Neuron (in vitro differentiated cells): ENCODE results near the gene DCAKD.
A peak's percentile ranks its signal among the peaks of the same experiment; 100 is the strongest.

Source experiments
- H2AFZ ChIP-seq: one replicate; pipeline ENCODE4 v1.6.1; 2013; ENCODE audit warnings: low read depth, mild to moderate bottlenecking, inconsistent platforms, low read length, moderate library complexity
- H3K27me3 ChIP-seq: one replicate; pipeline ENCODE4 v1.6.1; 2013; ENCODE audit warnings: low read length; ENCODE audit not compliant: insufficient read depth
- H3K36me3 ChIP-seq: one replicate; pipeline ENCODE4 v1.6.1; 2013; ENCODE audit warnings: low read length; ENCODE audit not compliant: insufficient read depth
- H3K4me1 ChIP-seq: one replicate; pipeline ENCODE4 v1.6.1; 2013; ENCODE audit warnings: low read length; ENCODE audit not compliant: insufficient read depth
- H3K4me3 ChIP-seq: 2 replicates; pipeline ENCODE4 v1.5.1; 2013; ENCODE audit warnings: mild to moderate bottlenecking, low read length, moderate library complexity
- H3K9me3 ChIP-seq: one replicate; pipeline ENCODE4 v1.6.1; 2013; ENCODE audit warnings: low read length

Gene DCAKD

DNA sequence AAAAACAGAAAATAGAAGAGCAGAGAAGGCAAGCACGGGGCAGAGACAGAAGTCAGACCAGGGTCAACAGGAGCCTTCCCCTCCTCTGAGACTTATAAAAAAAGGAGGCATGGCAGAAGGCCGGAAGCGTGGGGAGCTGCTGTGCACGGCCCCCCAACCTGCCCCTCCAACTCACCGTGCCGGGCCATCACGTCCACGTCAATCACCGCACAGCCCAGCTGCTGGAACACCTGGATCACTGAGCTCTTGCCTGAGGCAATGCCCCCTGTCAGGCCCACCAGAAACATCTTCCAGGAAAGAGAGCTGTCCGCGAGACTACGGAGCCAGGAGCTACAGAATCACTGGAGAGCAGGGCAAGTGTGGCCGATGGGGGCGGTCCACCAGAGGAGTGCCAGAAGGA is 16.8 kb downstream of the DCAKD start:
- no peak overlapping the region for H3K4me3 ChIP-seq
- H3K9me3 ChIP-seq: no peaks in the 10 kb centered on the region
- no peak overlapping the region for H2AFZ ChIP-seq
- H3K27me3 ChIP-seq: no peaks in the 10 kb centered on the region
- H3K36me3 ChIP-seq: peaks cover 55% of the 10 kb centered on the region
- peaks cover 4% of the 10 kb centered on the region for H3K4me1 ChIP-seq

DNA sequence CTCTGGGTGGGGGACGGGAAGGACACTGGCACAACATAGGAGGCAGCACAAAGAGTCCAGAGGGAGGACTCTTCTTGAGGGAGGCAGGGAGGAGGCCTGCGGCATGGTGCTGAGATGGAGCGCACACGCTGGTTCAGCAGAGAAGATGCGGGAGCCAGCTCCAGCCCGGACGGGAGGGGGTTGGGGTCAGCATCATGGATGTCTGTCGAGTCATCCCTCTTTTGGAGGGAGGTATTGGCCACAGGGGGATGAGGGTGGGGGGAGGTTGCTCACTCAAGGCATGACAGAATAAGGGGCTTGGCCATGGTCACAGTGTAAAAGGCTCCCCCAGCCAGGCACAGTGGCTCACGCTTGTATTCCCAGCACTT is 19.3 kb downstream of the DCAKD start:
- no peak overlapping the region for H2AFZ ChIP-seq
- H3K27me3 ChIP-seq: no peaks in the 10 kb centered on the region
- H3K4me3 ChIP-seq: no peak overlapping the region
- peaks cover 4% of the 10 kb centered on the region for H3K4me1 ChIP-seq
- H3K9me3 ChIP-seq: no peaks in the 10 kb centered on the region
- peaks cover 61% of the 10 kb centered on the region for H3K36me3 ChIP-seq

DNA sequence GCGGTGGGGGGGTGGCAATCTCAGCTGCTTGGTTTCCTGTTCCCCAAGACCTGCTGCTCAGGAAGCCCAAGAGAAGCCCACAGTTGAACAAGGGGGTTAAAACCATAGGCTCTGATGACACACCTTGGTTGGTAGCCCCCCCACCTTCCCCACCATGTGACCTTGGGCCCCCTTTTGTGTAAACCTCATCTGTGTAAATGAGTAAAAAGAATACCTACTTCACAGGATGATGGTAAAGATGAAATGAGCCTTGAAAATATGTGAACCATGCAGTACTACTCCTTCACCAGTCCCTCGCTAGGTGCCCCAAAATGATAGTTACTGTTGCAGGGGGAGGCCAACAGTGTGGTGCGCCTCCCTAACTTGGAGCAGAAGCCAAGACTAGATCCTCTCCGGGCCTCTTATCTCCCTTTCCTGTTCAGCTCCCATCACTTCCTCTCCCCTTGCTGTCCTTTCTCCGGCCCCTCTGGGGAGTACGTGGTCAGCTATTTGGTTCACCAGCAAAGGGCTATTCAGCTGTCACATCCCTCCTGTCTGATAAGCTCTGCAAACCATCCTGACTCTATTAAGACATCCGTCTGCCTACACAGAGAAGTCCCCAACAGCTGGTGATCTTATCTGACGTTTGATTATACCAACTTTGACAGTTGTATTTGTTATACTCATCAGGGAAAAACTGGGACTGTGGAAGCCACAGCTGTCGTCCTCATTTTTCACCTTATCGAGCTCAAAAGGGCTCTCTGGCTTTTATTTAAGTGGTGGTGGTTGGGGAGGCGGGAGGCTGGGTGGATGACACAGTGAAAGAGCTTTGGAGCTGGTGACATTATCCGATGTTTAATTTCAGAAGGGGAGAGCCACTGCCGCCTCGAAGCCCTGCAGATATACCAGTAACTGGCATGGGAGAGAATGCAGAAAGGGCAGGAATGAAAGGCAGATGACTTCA is 19.9 kb downstream of the DCAKD start:
- Histone ChIP-seq H2AFZ (no peak overlapping the region), H3K9me3 (no peaks in the 10 kb centered on the region), H3K4me1 (peaks cover 4% of the 10 kb centered on the region), H3K27me3 (no peaks in the 10 kb centered on the region), H3K4me3 (no peak overlapping the region), H3K36me3 (peaks cover 66% of the 10 kb centered on the region)

DNA sequence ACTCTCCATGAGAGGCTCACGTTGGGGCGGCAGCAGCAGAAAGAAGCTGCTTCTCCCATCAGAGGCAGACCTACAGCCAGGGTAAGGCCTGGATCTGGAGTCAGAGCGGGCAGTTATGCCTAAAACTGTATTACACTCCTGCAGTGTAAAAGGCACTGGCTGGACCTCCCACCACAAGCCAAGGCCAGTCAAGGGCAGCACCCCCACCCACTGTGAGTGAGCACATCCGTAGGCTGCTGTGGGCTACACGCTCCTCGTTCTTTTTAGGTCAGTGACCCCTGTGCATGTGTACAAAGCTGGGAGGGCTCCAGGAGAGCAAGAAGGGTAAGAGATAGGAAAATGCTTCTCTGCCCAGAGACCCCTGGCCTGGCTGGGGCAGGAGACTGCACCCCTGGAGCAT is 20.7 kb downstream of the DCAKD start:
- peaks cover 64% of the 10 kb centered on the region for H3K36me3 ChIP-seq
- peaks cover 4% of the 10 kb centered on the region for H3K4me1 ChIP-seq
- no peaks in the 10 kb centered on the region for H3K27me3 ChIP-seq
- H3K9me3 ChIP-seq: no peaks in the 10 kb centered on the region
- no peak overlapping the region for H3K4me3 ChIP-seq
- H2AFZ ChIP-seq: no peak overlapping the region

DNA sequence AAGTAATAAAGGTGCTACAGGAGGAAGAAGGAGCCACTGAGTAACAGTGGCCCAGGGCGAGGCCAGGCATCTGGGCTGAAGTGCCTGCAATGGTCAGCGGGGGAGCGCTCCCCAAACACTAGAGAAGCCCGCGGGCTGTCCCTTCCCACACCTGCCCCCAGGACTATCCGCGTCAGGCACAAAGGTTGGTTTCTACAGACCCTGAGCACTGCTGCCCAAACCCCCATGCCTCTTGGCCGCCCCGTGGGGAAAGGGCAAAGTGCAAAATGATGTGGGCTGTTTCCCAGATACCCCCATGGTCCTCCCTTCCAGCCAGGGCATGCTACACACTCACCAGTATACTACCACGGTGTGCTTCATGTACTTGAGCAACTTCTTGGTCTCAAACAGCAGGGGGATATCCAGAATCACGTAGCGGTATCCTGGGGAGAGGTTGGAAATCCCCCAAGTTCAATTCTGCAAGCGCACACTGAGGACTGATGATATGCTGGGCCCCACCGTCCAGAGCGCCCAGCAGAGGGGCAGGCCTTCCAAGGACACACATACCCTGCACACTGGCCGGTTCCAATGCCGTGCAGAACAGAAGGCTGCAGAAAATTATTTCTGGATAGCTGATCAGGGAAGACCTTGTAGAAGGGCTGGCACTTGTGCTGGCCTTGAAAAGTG is 21.5 kb downstream of the DCAKD start:
- H3K36me3 ChIP-seq: peaks cover 67% of the 10 kb centered on the region
- H3K9me3 ChIP-seq: no peaks in the 10 kb centered on the region
- H3K4me3 ChIP-seq: no peak overlapping the region
- H2AFZ ChIP-seq: no peak overlapping the region
- peaks cover 4% of the 10 kb centered on the region for H3K4me1 ChIP-seq
- no peaks in the 10 kb centered on the region for H3K27me3 ChIP-seq

DNA sequence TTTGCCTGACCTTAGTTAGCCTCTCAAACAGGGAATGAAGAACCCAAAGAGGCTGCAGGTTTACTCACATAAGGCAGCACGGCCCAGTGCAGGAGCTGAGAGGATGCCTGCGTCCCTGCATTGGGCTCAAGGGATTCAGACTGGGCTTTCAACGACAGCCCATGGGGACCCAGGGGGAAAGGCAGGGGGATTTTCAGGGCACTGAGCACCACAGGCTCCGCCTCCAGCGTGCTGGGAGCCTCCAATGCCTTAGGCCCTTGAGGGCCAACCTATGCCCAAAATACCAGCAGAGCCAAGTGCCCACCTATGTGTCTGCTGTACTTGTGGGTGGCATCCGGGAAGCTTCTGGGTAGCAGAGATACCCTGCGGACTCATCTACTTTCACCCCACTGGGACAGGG is 22.3 kb downstream of the DCAKD start:
- H3K36me3 ChIP-seq: peaks cover 66% of the 10 kb centered on the region
- H3K4me1 ChIP-seq: peaks cover 4% of the 10 kb centered on the region
- H3K4me3 ChIP-seq: no peak overlapping the region
- no peaks in the 10 kb centered on the region for H3K9me3 ChIP-seq
- no peaks in the 10 kb centered on the region for H3K27me3 ChIP-seq
- H2AFZ ChIP-seq: no peak overlapping the region

DNA sequence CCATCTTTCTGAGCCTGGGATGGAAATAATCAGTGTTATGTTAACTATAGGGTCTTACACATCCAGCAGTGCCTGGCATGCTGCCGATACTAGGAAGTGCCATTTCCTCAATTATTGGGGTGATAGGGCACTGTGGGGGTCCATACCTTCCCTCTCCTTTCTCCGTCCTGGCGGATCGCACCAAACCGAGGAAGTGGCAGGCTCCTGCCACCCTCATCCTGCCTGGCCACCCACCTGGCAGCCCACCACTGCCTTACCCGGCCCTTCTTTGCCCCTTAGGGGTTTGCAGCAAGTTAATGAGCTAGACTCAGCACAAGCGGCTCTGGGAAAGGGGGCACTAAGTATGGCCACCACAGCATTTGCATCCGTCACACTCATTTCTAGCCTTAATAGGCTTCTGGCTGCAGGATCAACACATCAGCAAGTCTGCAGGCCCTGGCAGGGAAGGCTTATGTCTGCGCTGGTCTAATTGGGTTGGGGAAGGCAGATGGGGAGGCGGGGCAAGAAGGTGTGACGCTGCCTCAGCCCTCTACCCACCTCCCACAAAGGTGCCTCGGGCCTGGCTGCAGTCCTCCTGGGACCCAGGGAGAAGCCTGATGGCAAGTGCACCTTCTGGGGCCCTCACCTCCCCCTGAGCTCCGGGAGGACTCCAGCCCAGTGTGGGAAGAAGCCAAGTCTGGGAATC is 28.6 kb downstream of the DCAKD start:
- peaks cover 27% of the 10 kb centered on the region for H3K36me3 ChIP-seq
- no peak overlapping the region for H3K4me3 ChIP-seq
- H3K4me1 ChIP-seq: peaks cover 9% of the 10 kb centered on the region
- H3K27me3 ChIP-seq: no peaks in the 10 kb centered on the region
- H3K9me3 ChIP-seq: no peaks in the 10 kb centered on the region
- no peak overlapping the region for H2AFZ ChIP-seq

DNA sequence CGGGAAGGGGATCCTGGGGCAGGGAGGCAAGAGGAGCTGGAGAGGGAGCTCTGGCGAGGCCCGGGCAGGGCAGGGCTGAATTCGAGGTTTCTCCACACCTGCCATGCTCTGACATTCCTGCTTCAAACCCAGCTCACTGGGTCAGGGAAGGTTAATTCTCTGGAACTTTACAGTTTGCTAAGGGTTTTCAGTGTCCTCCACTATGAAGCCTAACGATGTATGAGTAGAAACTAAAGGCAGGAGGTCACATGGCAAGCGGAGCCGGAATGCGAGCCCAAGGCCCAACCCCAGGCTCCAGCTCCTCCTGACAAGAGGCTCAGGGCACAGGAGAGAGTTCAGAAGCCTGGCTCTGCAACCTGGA is 29.2 kb downstream of the DCAKD start:
- H3K4me1 ChIP-seq: peaks cover 9% of the 10 kb centered on the region
- H3K36me3 ChIP-seq: peaks cover 27% of the 10 kb centered on the region
- no peaks in the 10 kb centered on the region for H3K9me3 ChIP-seq
- H2AFZ ChIP-seq: no peak overlapping the region
- H3K4me3 ChIP-seq: no peak overlapping the region
- no peaks in the 10 kb centered on the region for H3K27me3 ChIP-seq

DNA sequence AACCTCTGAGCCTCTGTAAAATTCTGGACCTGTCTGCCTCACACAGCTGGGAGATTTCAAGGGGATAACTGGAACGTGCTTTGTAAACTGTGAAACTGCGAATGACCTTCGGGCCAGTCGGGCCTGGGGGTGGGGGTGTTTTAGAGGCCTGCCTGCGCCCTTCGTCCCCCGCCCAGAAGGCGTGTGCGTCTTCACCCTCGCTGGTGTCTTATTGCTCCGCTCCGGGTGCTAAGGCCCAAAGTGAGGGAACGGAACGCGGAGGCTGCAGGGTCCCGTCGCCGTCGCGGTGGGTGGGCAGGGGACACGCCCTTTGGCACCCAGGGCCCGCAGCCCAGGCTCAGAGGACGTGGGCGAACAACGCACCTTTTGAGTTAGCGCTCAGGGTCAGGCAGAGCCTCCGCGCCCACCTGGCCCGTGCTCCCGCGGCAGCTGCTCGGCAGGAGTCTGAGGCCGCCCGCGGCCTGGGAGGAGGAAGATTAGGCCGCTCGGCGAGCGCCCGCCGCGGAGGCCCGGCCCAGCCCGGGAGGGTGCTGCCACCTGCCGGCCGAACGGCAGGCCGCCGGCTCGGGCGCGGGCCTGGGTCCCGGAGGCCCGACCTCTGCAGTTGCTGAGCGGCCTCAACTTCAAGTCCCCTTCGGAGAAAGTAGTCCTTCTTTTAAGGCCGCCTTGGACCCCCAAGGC is 29.7 kb downstream of the DCAKD start:
- Histone ChIP-seq H3K36me3 (peaks cover 23% of the 10 kb centered on the region), H3K27me3 (no peaks in the 10 kb centered on the region), H2AFZ (no peak overlapping the region), H3K4me3 (no peak overlapping the region), H3K9me3 (no peaks in the 10 kb centered on the region), H3K4me1 (peaks cover 9% of the 10 kb centered on the region)

DNA sequence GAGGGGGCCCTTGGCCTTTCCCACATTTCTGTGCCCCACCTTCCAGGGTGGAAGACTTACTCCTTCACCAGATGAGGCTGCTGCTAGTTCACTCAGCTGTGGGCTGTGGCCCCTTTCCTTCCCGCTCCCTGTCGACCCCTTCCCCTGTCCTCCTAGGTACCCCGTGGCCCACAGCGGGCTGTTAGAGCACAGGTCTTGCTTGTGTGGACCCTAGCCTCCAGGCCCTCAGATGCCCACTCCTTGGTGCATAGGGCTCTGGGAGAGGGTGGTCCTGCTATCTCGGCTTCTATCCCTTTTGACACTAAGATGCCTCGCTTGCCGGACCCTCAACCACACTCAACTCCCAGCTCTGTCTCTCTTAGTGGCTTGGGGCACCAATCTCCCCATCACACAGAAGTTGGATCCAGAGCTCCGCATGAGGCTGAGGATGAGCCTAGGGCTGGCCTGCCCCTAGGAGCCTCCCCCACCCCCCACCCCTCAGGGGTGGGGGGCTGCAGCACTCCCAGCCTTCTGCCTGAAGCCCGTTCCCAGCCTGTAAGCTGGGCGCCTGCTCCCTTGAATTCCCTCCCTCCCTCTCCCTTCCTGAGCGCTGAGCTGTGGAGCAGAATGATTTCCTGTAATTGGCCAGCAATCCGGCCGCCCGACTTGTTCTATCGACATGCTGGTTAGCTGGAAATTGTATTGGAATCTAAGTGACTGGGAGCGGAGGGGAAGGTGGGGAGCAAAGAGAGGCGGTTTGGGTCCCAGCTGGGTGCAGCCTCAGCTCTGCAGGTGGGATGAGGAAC is 30.9 kb downstream of the DCAKD start:
- Histone ChIP-seq H3K27me3 (no peaks in the 10 kb centered on the region), H3K4me1 (peaks cover 13% of the 10 kb centered on the region), H3K36me3 (peaks cover 19% of the 10 kb centered on the region), H3K4me3 (no peak overlapping the region), H3K9me3 (no peaks in the 10 kb centered on the region), H2AFZ (no peak overlapping the region)

DNA sequence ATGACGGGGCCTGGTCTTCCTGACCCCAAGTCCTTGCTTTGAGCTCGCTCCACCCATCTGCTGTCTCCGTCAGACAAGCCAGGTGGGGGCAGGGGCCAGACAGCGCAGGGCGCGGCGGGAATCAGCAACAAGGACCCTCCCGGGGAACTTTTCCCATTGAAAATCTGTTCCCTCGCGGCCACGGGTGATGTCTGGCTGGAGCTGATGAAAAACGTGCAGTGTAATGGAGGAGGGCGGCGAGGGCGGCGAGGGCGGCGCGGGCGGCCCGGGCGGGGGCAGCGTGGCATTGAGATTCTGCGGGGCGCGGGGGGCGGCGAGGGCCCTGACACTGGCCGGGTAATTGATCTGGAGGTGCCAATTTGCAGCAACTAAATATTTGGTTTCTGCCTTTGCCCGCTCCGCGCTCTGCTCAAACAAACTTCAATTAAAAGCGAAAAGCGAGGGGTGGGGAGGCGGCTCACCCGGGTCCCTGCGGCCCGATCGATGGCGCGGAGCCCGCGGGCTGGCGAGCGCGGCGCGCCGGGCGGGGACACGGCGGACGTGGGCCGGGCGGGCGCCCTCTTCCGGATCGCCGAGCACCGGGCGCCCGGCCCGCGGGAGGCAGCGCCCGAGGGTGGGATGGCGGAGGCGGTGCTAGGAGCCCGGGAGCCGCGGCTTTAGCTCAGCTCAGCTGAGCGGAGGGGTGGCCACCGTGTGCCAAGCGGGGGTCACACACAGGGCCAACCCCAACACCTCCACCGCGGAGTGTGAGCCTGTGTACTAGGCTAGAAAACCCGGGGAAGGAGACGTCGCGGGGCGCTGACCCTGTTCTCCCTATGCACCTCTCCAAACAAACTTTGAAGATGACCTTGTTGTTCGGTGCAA is 32.4 kb downstream of the DCAKD start:
- Histone ChIP-seq H3K36me3 (peaks cover 6% of the 10 kb centered on the region), H3K4me3 (peak overlapping the region; percentile 37), H3K9me3 (no peaks in the 10 kb centered on the region), H2AFZ (peak overlapping the region; percentile 35), H3K27me3 (no peaks in the 10 kb centered on the region), H3K4me1 (peaks cover 13% of the 10 kb centered on the region)

DNA sequence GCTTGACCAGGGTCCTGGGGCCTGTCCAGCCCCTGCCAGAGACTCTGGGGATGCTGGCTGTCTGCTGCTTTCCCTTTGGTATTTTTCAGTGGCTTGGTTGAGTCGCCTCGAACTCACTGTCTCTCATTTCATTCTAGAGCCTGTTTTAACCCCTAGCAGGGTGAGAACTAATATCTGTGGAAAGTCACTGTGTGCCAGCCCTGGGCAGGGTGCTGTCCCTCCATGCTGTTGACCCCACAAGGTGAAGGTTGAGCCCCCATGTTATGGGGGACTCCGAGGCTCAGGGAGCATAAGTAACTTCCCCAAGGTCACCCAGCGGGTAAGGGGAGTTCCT is 33.0 kb downstream of the DCAKD start:
- H3K4me3 ChIP-seq: peak overlapping the region; percentile 37
- no peaks in the 10 kb centered on the region for H3K27me3 ChIP-seq
- peaks cover under 1% of the 10 kb centered on the region for H3K36me3 ChIP-seq
- H3K9me3 ChIP-seq: no peaks in the 10 kb centered on the region
- peak overlapping the region; percentile 35 for H2AFZ ChIP-seq
- peaks cover 16% of the 10 kb centered on the region for H3K4me1 ChIP-seq
